ENCODE measurements around the gene SYNJ2. TPM values are rescaled to one million over a fixed set of nuclear protein-coding genes. Genes with fewer than 3 reads are reported as not detected.

Gene SYNJ2
- total RNA-seq, 1 experiment from 2014 or later: 70.0 TPM

GRCh38 chr6:157977176-157977804 is 4.4 kb upstream of the SYNJ2 start:
- no TSS peak for BruUV-seq (replicated peaks)
- no peaks in the 10 kb centered on the region for H3K27me3 ChIP-seq (ENCODE audit: control insufficient read depth, insufficient read depth, low read length)
- ChIA-PET POLR2A (no interaction called here), CTCF (no interaction called here)
- ATAC-seq (no peak), DNase-seq (ENCODE audit: low read depth, low spot score) (no peak)
- intact Hi-C loops (cut with micrococcal nuclease; ENCODE audit: unreplicated experiment): no loop called here
- in situ Hi-C loops (cut with HindIII; ENCODE audit: low pct_unique_long_range_greater_than_20kb, low sequenced_read_pairs): no loop called here
- H3K9me3 ChIP-seq (ENCODE audit: control insufficient read depth, insufficient read depth, low read depth, low read length): no peaks in the 10 kb centered on the region
- TF ChIP-seq REST (IDR thresholded peaks at IDR 0.05; ENCODE audit: insufficient read depth in 1 of 2, low read depth in 2 of 2, low read length in 1 of 2) (no peak), POLR2AphosphoS5 (IDR thresholded peaks at IDR 0.05; ENCODE audit: low read depth, low read length) (no peak), TCF7L2 (IDR thresholded peaks at IDR 0.05; ENCODE audit: low read depth, low read length) (no peak)
- H3K4me3 ChIP-seq (ENCODE audit: low read depth in 2 of 2, low read length in 2 of 2): no peak overlapping the region
- no peaks in the 10 kb centered on the region; the same call in 1 of the 2 replicates for H3K36me3 ChIP-seq (ENCODE audit: control insufficient read depth, insufficient read depth, low read length)
- H3K27ac ChIP-seq (ENCODE audit: low read length): no peak overlapping the region
- peaks cover 14% of the 10 kb centered on the region for H3K4me1 ChIP-seq (ENCODE audit: control insufficient read depth, insufficient read depth, low read length)

- BruUV-seq (replicated peaks): no TSS peak
- ChIA-PET POLR2A (no interaction called here), CTCF (interaction anchor here (0.7 kb wide), 1 partner anchor 17 kb away, joined by 3 read pairs; no protein-coding TSS in a partner anchor)
- no peaks in the 10 kb centered on the region; the same call in none of the 2 replicates for H3K36me3 ChIP-seq (ENCODE audit: control insufficient read depth, insufficient read depth, low read length)
- H3K27ac ChIP-seq (ENCODE audit: low read length): peak overlapping the region; percentile 44; the same call in 1 of the 2 replicates
- peaks cover 14% of the 10 kb centered on the region for H3K4me1 ChIP-seq (ENCODE audit: control insufficient read depth, insufficient read depth, low read length)
- no peak overlapping the region for H3K4me3 ChIP-seq (ENCODE audit: low read depth in 2 of 2, low read length in 2 of 2)
- intact Hi-C loops (cut with micrococcal nuclease; ENCODE audit: unreplicated experiment) (no loop called here), in situ Hi-C loops (cut with HindIII; ENCODE audit: low pct_unique_long_range_greater_than_20kb, low sequenced_read_pairs) (no loop called here)
- ATAC-seq (no peak), DNase-seq (ENCODE audit: low read depth, low spot score) (no peak)
- TF ChIP-seq TCF7L2 (IDR thresholded peaks at IDR 0.05; ENCODE audit: low read depth, low read length) (no peak), REST (IDR thresholded peaks at IDR 0.05; ENCODE audit: insufficient read depth in 1 of 2, low read depth in 2 of 2, low read length in 1 of 2) (no peak), POLR2AphosphoS5 (IDR thresholded peaks at IDR 0.05; ENCODE audit: low read depth, low read length) (no peak), SIN3A (IDR thresholded peaks at IDR 0.05; ENCODE audit: borderline replicate concordance, insufficient read depth, low read depth, low read length) (no peak)
- H3K27me3 ChIP-seq (ENCODE audit: control insufficient read depth, insufficient read depth, low read length): no peaks in the 10 kb centered on the region
- no peaks in the 10 kb centered on the region for H3K9me3 ChIP-seq (ENCODE audit: control insufficient read depth, insufficient read depth, low read depth, low read length)
Measured at GRCh38 chr6:157978021-157978783, 3.5 kb upstream of the SYNJ2 start.
